Caco-2 (cell line): ENCODE results near the gene SYTL1. TPM values are rescaled to one million over a fixed set of nuclear protein-coding genes. Genes with fewer than 3 reads are reported as not detected.

ENCODE experiments used
- BruUV-seq: library from RNA; stranded (reverse); fragments of 400-500 nt; replicated peaks from 2 replicates; lab custom pipeline; 2021; lab: Mats Ljungman, UMichigan
- CTCF ChIA-PET: fragments of 300-600 bp; sonication (Branson Sonifier 250); formaldehyde crosslinking; loops from one replicate; lab custom pipeline; 2022; ENCODE audit warnings: antibody characterized with exemption; lab: Charles Lee
- POLR2A ChIA-PET: fragments of 300-600 bp; sonication (Branson Sonifier 250); formaldehyde crosslinking; loops from one replicate; lab custom pipeline; 2022; ENCODE audit warnings: antibody characterized with exemption; lab: Charles Lee
- DNase-seq, 2 experiments: peaks; one replicate each; pipeline versions ENCODE4 v3.0.0 to v3.0.0-alpha.2; 2020 to 2022
- H3K27me3 ChIP-seq: replicated peaks from 2 replicates; pipeline ENCODE4 v1.6.0; 2011; ENCODE audit warnings: low read length; ENCODE audit not compliant: control insufficient read depth, insufficient read depth
- H3K36me3 ChIP-seq: 2 replicates; pipeline ENCODE4 v1.5.1; 2011; ENCODE audit warnings: low read length; ENCODE audit not compliant: control insufficient read depth, insufficient read depth
- H3K4me1 ChIP-seq: fragments of 250-450 bp; sonication (Bioruptor Pico); 2 replicates; pipeline ENCODE4 v1.5.1; 2020; ENCODE audit warnings: mild to moderate bottlenecking
- H3K4me3 ChIP-seq: 2 replicates; pipeline ENCODE4 v1.5.1; 2011; ENCODE audit warnings: low read depth, mild to moderate bottlenecking, control low read depth, low read length
- H3K9me3 ChIP-seq: fragments of 250-450 bp; sonication (Bioruptor Pico); 2 replicates; pipeline ENCODE4 v1.5.1; 2020; ENCODE audit warnings: mild to moderate bottlenecking, moderate library complexity
- H3K27ac Mint-ChIP-seq: one replicate; pipeline ENCODE4 v1.8.0; 2022; ENCODE audit warnings: mixed read lengths; ENCODE audit not compliant: unreplicated experiment
- H3K27me3 Mint-ChIP-seq: one replicate; pipeline ENCODE4 v1.8.0; 2022; ENCODE audit warnings: mixed read lengths; ENCODE audit not compliant: insufficient read depth, unreplicated experiment
- H3K36me3 Mint-ChIP-seq: one replicate; pipeline ENCODE4 v1.8.0; 2022; ENCODE audit warnings: mild to moderate bottlenecking, mixed read lengths; ENCODE audit not compliant: insufficient read depth, unreplicated experiment
- H3K4me1 Mint-ChIP-seq: one replicate; pipeline ENCODE4 v1.8.0; 2022; ENCODE audit warnings: low read depth, mixed read lengths; ENCODE audit not compliant: unreplicated experiment
- H3K4me3 Mint-ChIP-seq: one replicate; pipeline ENCODE4 v1.8.0; 2022; ENCODE audit warnings: mild to moderate bottlenecking, moderate library complexity, mixed read lengths; ENCODE audit not compliant: unreplicated experiment
- H3K9me3 Mint-ChIP-seq: one replicate; pipeline ENCODE4 v1.8.0; 2022; ENCODE audit warnings: mixed read lengths; ENCODE audit not compliant: unreplicated experiment
- intact Hi-C: fragments of 100-400 bp; cut with micrococcal nuclease; formaldehyde crosslinking; loops from one replicate; pipeline ENCODE4 v1.10.0; 2022; ENCODE audit not compliant: unreplicated experiment
- total RNA-seq: library from RNA; stranded (reverse); gene quantifications from 2 replicates; pipeline ENCODE4 v1.2.3, GENCODE V29; 2022
- TF ChIP-seq, protein P1 (sequence below), 2 experiments: fragments of 200-600 bp in 1 of 2; IDR thresholded peaks; 1 replicate in 1 of 2; 2 replicates in 1 of 2; pipeline versions ENCODE4 v1.5.1 to v1.8.0; 2011 to 2022; ENCODE audit warnings: antibody characterized with exemption in 1 of 2, control low read depth in 1 of 2, inconsistent platforms in 1 of 2, low read depth in 1 of 2, low read length in 1 of 2, mild to moderate bottlenecking in 1 of 2, moderate library complexity in 1 of 2; ENCODE audit not compliant: insufficient read depth in 1 of 2, severe bottlenecking in 1 of 2, unreplicated experiment in 1 of 2

Gene SYTL1
- total RNA-seq, 1 experiment from 2014 or later: 11.0 TPM

GRCh38 chr1:27356277-27356618, 14.4 kb downstream of the SYTL1 start:
- no peaks in the 10 kb centered on the region for H3K36me3 ChIP-seq
- Mint-ChIP-seq H3K4me3 (no peak overlapping the region), H3K27me3 (no peaks in the 10 kb centered on the region), H3K9me3 (no peaks in the 10 kb centered on the region), H3K4me1 (no peaks in the 10 kb centered on the region), H3K36me3 (peaks cover 17% of the 10 kb centered on the region), H3K27ac (no peak overlapping the region)
- no peaks in the 10 kb centered on the region for H3K9me3 ChIP-seq
- CTCF ChIA-PET: no interaction called here
- TF ChIP-seq, protein P1, sequence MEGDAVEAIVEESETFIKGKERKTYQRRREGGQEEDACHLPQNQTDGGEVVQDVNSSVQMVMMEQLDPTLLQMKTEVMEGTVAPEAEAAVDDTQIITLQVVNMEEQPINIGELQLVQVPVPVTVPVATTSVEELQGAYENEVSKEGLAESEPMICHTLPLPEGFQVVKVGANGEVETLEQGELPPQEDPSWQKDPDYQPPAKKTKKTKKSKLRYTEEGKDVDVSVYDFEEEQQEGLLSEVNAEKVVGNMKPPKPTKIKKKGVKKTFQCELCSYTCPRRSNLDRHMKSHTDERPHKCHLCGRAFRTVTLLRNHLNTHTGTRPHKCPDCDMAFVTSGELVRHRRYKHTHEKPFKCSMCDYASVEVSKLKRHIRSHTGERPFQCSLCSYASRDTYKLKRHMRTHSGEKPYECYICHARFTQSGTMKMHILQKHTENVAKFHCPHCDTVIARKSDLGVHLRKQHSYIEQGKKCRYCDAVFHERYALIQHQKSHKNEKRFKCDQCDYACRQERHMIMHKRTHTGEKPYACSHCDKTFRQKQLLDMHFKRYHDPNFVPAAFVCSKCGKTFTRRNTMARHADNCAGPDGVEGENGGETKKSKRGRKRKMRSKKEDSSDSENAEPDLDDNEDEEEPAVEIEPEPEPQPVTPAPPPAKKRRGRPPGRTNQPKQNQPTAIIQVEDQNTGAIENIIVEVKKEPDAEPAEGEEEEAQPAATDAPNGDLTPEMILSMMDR (IDR thresholded peaks at IDR 0.05; ENCODE audit: insufficient read depth in 1 of 2, low read depth in 1 of 2, low read length in 1 of 2, severe bottlenecking in 1 of 2, unreplicated experiment in 1 of 2): no peak
- POLR2A ChIA-PET: no interaction called here
- intact Hi-C loops: loop anchor here (10.0 kb wide), 1 partner anchor 51 kb away; no protein-coding TSS in a partner anchor
- no peak for DNase-seq
- no peaks in the 10 kb centered on the region for H3K27me3 ChIP-seq
- H3K4me3 ChIP-seq: no peak overlapping the region
- BruUV-seq: no TSS peak
- H3K4me1 ChIP-seq: 0 out of 2 replicates have a peak, but pooled peaks cover 6% of the 10 kb centered on the region

- Histone ChIP-seq H3K4me3 (no peak overlapping the region), H3K27me3 (no peaks in the 10 kb centered on the region), H3K9me3 (no peaks in the 10 kb centered on the region), H3K4me1 (0 out of 2 replicates have a peak, but pooled peaks cover 2% of the 10 kb centered on the region), H3K36me3 (no peaks in the 10 kb centered on the region)
- Mint-ChIP-seq H3K9me3 (no peaks in the 10 kb centered on the region), H3K27ac (no peak overlapping the region), H3K4me1 (no peaks in the 10 kb centered on the region), H3K36me3 (peaks cover 12% of the 10 kb centered on the region), H3K27me3 (no peaks in the 10 kb centered on the region), H3K4me3 (no peak overlapping the region)
- ChIA-PET CTCF (interaction anchor here (0.6 to 1.5 kb wide), 5 partner anchors 9 to 987 kb away, joined by 3 to 6 read pairs (median 5); no protein-coding TSS in a partner anchor), POLR2A (no interaction called here)
- TF ChIP-seq, protein P1 (IDR thresholded peaks at IDR 0.05; ENCODE audit: insufficient read depth in 1 of 2, low read depth in 1 of 2, low read length in 1 of 2, severe bottlenecking in 1 of 2, unreplicated experiment in 1 of 2): no peak
- no TSS peak for BruUV-seq
- DNase-seq: no peak
- intact Hi-C loops: loop anchor here (1.0 to 10.0 kb wide), 2 partner anchors 32 to 52 kb away; no protein-coding TSS in a partner anchor
These were observed 14.9 kb downstream of the SYTL1 start for GRCh38 chr1:27356619-27357280.

- intact Hi-C loops: loop anchor here (1.0 to 10.0 kb wide), 2 partner anchors 31 to 53 kb away; no protein-coding TSS in a partner anchor
- DNase-seq: peak; percentile 50 to 71
- Mint-ChIP-seq H3K4me1 (no peaks in the 10 kb centered on the region), H3K36me3 (peaks cover 11% of the 10 kb centered on the region), H3K4me3 (no peak overlapping the region), H3K27ac (no peak overlapping the region), H3K27me3 (no peaks in the 10 kb centered on the region), H3K9me3 (no peaks in the 10 kb centered on the region)
- no peaks in the 10 kb centered on the region for H3K4me1 ChIP-seq
- H3K27me3 ChIP-seq: no peaks in the 10 kb centered on the region
- POLR2A ChIA-PET: no interaction called here
- BruUV-seq: no TSS peak
- no peak overlapping the region for H3K4me3 ChIP-seq
- TF ChIP-seq, protein P1 (IDR thresholded peaks at IDR 0.05; ENCODE audit: insufficient read depth in 1 of 2, low read depth in 1 of 2, low read length in 1 of 2, severe bottlenecking in 1 of 2, unreplicated experiment in 1 of 2): peak; percentile 79 to 83
- no peaks in the 10 kb centered on the region for H3K36me3 ChIP-seq
- H3K9me3 ChIP-seq: no peaks in the 10 kb centered on the region
- CTCF ChIA-PET: interaction anchor here (0.6 to 1.5 kb wide), 6 partner anchors 8 to 986 kb away, joined by 3 to 6 read pairs (median 4); no protein-coding TSS in a partner anchor
These were observed 15.6 kb downstream of the SYTL1 start for GRCh38 chr1:27357281-27358037.
